Measurements from ENCODE around the gene ACTL6A. TPM values are rescaled to one million over a fixed set of nuclear protein-coding genes. Genes with fewer than 3 reads are reported as not detected.

The ACTL6A gene
- total and polyA plus RNA-seq, 4 experiments from 2014 or later, result 52.9 to 63.0 (median 59.7) TPM

DNA sequence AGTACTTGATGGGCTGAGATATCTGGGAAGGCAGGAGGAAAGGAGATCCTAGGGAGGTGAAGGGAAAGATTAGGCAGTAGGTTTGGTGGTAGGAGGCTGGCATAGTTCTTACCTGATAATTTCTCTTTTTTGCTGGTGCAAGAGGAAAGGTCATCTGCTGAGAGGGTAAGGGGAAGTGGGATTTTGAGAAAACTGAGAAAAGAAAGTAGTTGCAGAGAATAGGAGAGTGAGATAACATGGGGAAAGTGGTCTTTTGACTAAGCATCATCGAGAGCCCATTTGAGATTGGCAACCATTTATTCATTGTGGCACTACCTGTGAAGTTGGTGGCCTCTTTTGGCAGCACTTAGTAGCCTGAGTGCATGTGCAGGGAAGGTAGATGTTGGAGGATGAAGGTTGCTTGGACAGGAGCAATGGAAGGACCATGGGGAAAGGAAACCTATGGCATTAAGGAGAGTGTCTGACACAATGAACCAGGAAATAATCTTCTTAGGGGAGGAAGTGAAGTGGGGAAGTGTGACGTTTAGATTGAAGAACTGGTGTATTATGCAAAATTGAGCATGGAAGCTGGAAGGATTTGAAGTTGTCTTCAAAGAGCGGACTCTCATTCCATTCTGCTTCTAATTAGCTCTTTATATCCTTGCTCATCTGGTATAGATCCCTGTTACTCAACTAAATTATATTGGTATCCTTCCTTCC is 68.2 kb downstream of the ACTL6A start:
- no peaks in the 10 kb centered on the region for H3K27me3 Mint-ChIP-seq
- Histone ChIP-seq H3K9me3 (ENCODE audit: control insufficient read depth in 1 of 2, low read length in 2 of 2) (no peaks in the 10 kb centered on the region), H3K4me3 (ENCODE audit: low read length in 2 of 2) (no peak overlapping the region), H3K36me3 (ENCODE audit: insufficient read depth, low read length) (no peaks in the 10 kb centered on the region), H3K27ac (ENCODE audit: low read depth, low read length) (no peak overlapping the region), H3K27me3 (ENCODE audit: insufficient read depth, low read length) (no peaks in the 10 kb centered on the region), H3K4me1 (ENCODE audit: insufficient read depth, low read length) (no peaks in the 10 kb centered on the region)
- no peak overlapping the region for H3K4me3 Mint-ChIP-seq
- no peaks in the 10 kb centered on the region for H3K4me1 Mint-ChIP-seq
- ChIA-PET CTCF (ENCODE audit: partially characterized antibody) (interaction anchor here (0.7 kb wide), 1 partner anchor 16 kb away, joined by 3 read pairs; no protein-coding TSS in a partner anchor), POLR2A (ENCODE audit: partially characterized antibody) (no interaction called here)
- no peak overlapping the region for H3K27ac Mint-ChIP-seq
- H3K9me3 Mint-ChIP-seq, result no peaks in the 10 kb centered on the region
- intact Hi-C loops (cut with micrococcal nuclease), result no loop called here
- DNase-seq, result no peak
- H3K36me3 Mint-ChIP-seq, result peaks cover 6 to 8% of the 10 kb centered on the region in 2 donors

Other genes with a start within 250 kb of the ACTL6A start
- gene ZNF639, start 239.9 kb upstream of the ACTL6A start, total RNA-seq, result 10 to 100 TPM; 43.2 to 45.6 TPM
- gene ZNF639, start 239.9 kb upstream of the ACTL6A start, polyA plus RNA-seq, result 10 to 100 TPM; 55.1 to 70.1 TPM
- gene MFN1, start 215.2 kb upstream of the ACTL6A start, total RNA-seq, result 10 to 100 TPM; 52.0 to 58.3 TPM
- 10 to 100 TPM in 1 of 2 donors, 1 to 10 TPM in 1; 8.3 to 13.3 TPM for gene MFN1, start 215.2 kb upstream of the ACTL6A start, polyA plus RNA-seq
- under 1 TPM; 0.91 to 0.96 TPM for gene GNB4, start 111.5 kb upstream of the ACTL6A start, total RNA-seq
- gene GNB4, start 111.5 kb upstream of the ACTL6A start, polyA plus RNA-seq, result under 1 TPM; 0.03 to 0.26 TPM
- 10 to 100 TPM; 16.9 to 17.3 TPM for gene MRPL47, start 41.7 kb downstream of the ACTL6A start, total RNA-seq
- 10 to 100 TPM; 47.9 to 61.8 TPM for gene MRPL47, start 41.7 kb downstream of the ACTL6A start, polyA plus RNA-seq
- gene NDUFB5, start 41.9 kb downstream of the ACTL6A start, total RNA-seq, result 10 to 100 TPM; 55.7 to 63.6 TPM
- gene NDUFB5, start 41.9 kb downstream of the ACTL6A start, polyA plus RNA-seq, result 100 to 1,000 TPM in 1 of 2 donors, 10 to 100 TPM in 1; 82.3 to 121 TPM
- gene USP13, start 90.1 kb downstream of the ACTL6A start, total RNA-seq, result 10 to 100 TPM in 1 of 2 experiments, 1 to 10 TPM in 1; 9.7 to 11.6 TPM
- gene USP13, start 90.1 kb downstream of the ACTL6A start, polyA plus RNA-seq, result 1 to 10 TPM; 5.3 to 9.4 TPM

All from CD4-positive, alpha-beta memory T cell (primary cell).